Neuron (in vitro differentiated cells): Measurements from ENCODE around the gene CLIC6.

Experiments
- H2AFZ ChIP-seq: one replicate; pipeline ENCODE4 v1.6.1; 2013; ENCODE audit warnings: low read depth, mild to moderate bottlenecking, inconsistent platforms, low read length, moderate library complexity
- H3K27me3 ChIP-seq: one replicate; pipeline ENCODE4 v1.6.1; 2013; ENCODE audit warnings: low read length; ENCODE audit not compliant: insufficient read depth
- H3K36me3 ChIP-seq: one replicate; pipeline ENCODE4 v1.6.1; 2013; ENCODE audit warnings: low read length; ENCODE audit not compliant: insufficient read depth
- H3K4me1 ChIP-seq: one replicate; pipeline ENCODE4 v1.6.1; 2013; ENCODE audit warnings: low read length; ENCODE audit not compliant: insufficient read depth
- H3K4me3 ChIP-seq: 2 replicates; pipeline ENCODE4 v1.5.1; 2013; ENCODE audit warnings: mild to moderate bottlenecking, low read length, moderate library complexity
- H3K9me3 ChIP-seq: one replicate; pipeline ENCODE4 v1.6.1; 2013; ENCODE audit warnings: low read length

CLIC6 gene

GRCh38 chr21:34668803-34669148 lies at the start of gene CLIC6:
CLIC6 (plus strand) TSS chr21:34668994; CDS start chr21:34669389, 395 bp downstream.
- H2AFZ ChIP-seq: no peak within 1 kb of the TSS
- H3K27me3 ChIP-seq: peaks cover 60% of the 10 kb centered on the region
- H3K9me3 ChIP-seq: no peaks in the 10 kb centered on the region
- H3K4me3 ChIP-seq: no peak within 1 kb of the TSS
- H3K36me3 ChIP-seq: no peaks in the 10 kb centered on the region
- H3K4me1 ChIP-seq: no peaks in the 10 kb centered on the region

- no peaks in the 10 kb centered on the region for H3K36me3 ChIP-seq
- H3K9me3 ChIP-seq: no peaks in the 10 kb centered on the region
- peaks cover 7% of the 10 kb centered on the region for H3K27me3 ChIP-seq
- H3K4me1 ChIP-seq: peaks cover 8% of the 10 kb centered on the region
- H3K4me3 ChIP-seq: no peak overlapping the region
- no peak overlapping the region for H2AFZ ChIP-seq
Measured at GRCh38 chr21:34619841-34620665, 48.7 kb upstream of the CLIC6 start.

GRCh38 chr21:34621434-34622350 lies 47.1 kb upstream of the CLIC6 start:
- H3K36me3 ChIP-seq: no peaks in the 10 kb centered on the region
- H3K27me3 ChIP-seq: peaks cover 7% of the 10 kb centered on the region

GRCh38 chr21:34623516-34623915 lies 45.3 kb upstream of the CLIC6 start:
- Histone ChIP-seq H3K27me3 (no peaks in the 10 kb centered on the region), H2AFZ (no peak overlapping the region), H3K36me3 (no peaks in the 10 kb centered on the region), H3K4me1 (peaks cover 8% of the 10 kb centered on the region), H3K4me3 (no peak overlapping the region), H3K9me3 (no peaks in the 10 kb centered on the region)

More at GRCh38 chr21:34621434-34622350, 47.1 kb upstream of the CLIC6 start:
- Histone ChIP-seq H3K9me3 (no peaks in the 10 kb centered on the region), H3K4me3 (no peak overlapping the region), H2AFZ (no peak overlapping the region), H3K4me1 (peaks cover 8% of the 10 kb centered on the region)

- no peaks in the 10 kb centered on the region for H3K27me3 ChIP-seq
Measured at GRCh38 chr21:34625030-34625593, 43.7 kb upstream of the CLIC6 start.

GRCh38 chr21:34626131-34626530 lies 42.7 kb upstream of the CLIC6 start:
- no peaks in the 10 kb centered on the region for H3K27me3 ChIP-seq
- H3K9me3 ChIP-seq: no peaks in the 10 kb centered on the region
- H3K36me3 ChIP-seq: no peaks in the 10 kb centered on the region
- no peaks in the 10 kb centered on the region for H3K4me1 ChIP-seq
- H3K4me3 ChIP-seq: no peak overlapping the region
- H2AFZ ChIP-seq: no peak overlapping the region

More at GRCh38 chr21:34625030-34625593, 43.7 kb upstream of the CLIC6 start:
- Histone ChIP-seq H3K4me1 (peaks cover 4% of the 10 kb centered on the region), H3K4me3 (no peak overlapping the region), H2AFZ (no peak overlapping the region), H3K9me3 (no peaks in the 10 kb centered on the region), H3K36me3 (no peaks in the 10 kb centered on the region)

GRCh38 chr21:34630536-34631143 lies 38.2 kb upstream of the CLIC6 start:
- H3K4me1 ChIP-seq: no peaks in the 10 kb centered on the region
- H3K9me3 ChIP-seq: no peaks in the 10 kb centered on the region
- H3K27me3 ChIP-seq: no peaks in the 10 kb centered on the region
- H3K36me3 ChIP-seq: no peaks in the 10 kb centered on the region
- no peak overlapping the region for H2AFZ ChIP-seq
- H3K4me3 ChIP-seq: no peak overlapping the region

- no peak overlapping the region for H2AFZ ChIP-seq
- no peaks in the 10 kb centered on the region for H3K27me3 ChIP-seq
Measured at GRCh38 chr21:34632498-34632897, 36.3 kb upstream of the CLIC6 start.

GRCh38 chr21:34635307-34635706 lies 33.5 kb upstream of the CLIC6 start:
- H3K27me3 ChIP-seq: no peaks in the 10 kb centered on the region
- H3K4me1 ChIP-seq: no peaks in the 10 kb centered on the region
- no peaks in the 10 kb centered on the region for H3K9me3 ChIP-seq
- H2AFZ ChIP-seq: no peak overlapping the region
- no peaks in the 10 kb centered on the region for H3K36me3 ChIP-seq
- no peak overlapping the region for H3K4me3 ChIP-seq

More at GRCh38 chr21:34632498-34632897, 36.3 kb upstream of the CLIC6 start:
- H3K4me1 ChIP-seq: no peaks in the 10 kb centered on the region
- H3K36me3 ChIP-seq: no peaks in the 10 kb centered on the region
- no peaks in the 10 kb centered on the region for H3K9me3 ChIP-seq
- H3K4me3 ChIP-seq: no peak overlapping the region

GRCh38 chr21:34636961-34637360 lies 31.8 kb upstream of the CLIC6 start:
- Histone ChIP-seq H3K4me1 (no peaks in the 10 kb centered on the region), H3K36me3 (no peaks in the 10 kb centered on the region), H3K4me3 (no peak overlapping the region)

GRCh38 chr21:34639250-34639649 lies 29.5 kb upstream of the CLIC6 start:
- no peaks in the 10 kb centered on the region for H3K27me3 ChIP-seq

More at GRCh38 chr21:34636961-34637360, 31.8 kb upstream of the CLIC6 start:
- Histone ChIP-seq H3K9me3 (no peaks in the 10 kb centered on the region), H2AFZ (no peak overlapping the region), H3K27me3 (no peaks in the 10 kb centered on the region)

GRCh38 chr21:34639882-34640788 lies 28.7 kb upstream of the CLIC6 start:
- no peak overlapping the region for H3K4me3 ChIP-seq
- H3K27me3 ChIP-seq: no peaks in the 10 kb centered on the region
- H3K4me1 ChIP-seq: no peaks in the 10 kb centered on the region
- H2AFZ ChIP-seq: no peak overlapping the region
- H3K9me3 ChIP-seq: no peaks in the 10 kb centered on the region
- no peaks in the 10 kb centered on the region for H3K36me3 ChIP-seq

More at GRCh38 chr21:34639250-34639649, 29.5 kb upstream of the CLIC6 start:
- H3K4me3 ChIP-seq: no peak overlapping the region
- no peaks in the 10 kb centered on the region for H3K9me3 ChIP-seq
- no peaks in the 10 kb centered on the region for H3K36me3 ChIP-seq
- no peaks in the 10 kb centered on the region for H3K4me1 ChIP-seq
- H2AFZ ChIP-seq: no peak overlapping the region
